NCI-H446 treated with DMSO at 0.1 percent for 48 hours (cell line): Measurements from ENCODE around the gene CHML.

Source experiments
- DNase-seq: peaks from one replicate; lab custom pipeline; 2025; lab: John Stamatoyannopoulos, UW

The CHML gene

DNA sequence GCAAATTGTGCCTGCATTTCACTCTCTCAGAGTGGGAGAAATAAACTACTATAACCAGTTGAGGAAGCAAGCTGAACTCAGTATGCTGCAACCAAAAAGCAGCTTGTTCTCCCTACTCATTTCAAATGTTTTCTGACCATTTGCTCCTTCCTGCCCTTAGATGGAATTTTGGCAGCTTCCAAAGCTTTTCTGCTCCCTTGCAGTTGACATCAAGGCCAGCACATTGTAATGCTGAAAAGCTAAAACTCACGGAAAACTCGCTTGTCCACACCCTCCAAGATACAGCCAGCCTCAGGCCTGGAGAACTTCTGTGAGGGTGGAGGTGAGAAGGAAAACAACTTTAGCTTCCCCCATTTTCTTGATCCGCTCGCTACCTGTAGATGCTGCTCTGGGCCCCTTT is 5.0 kb upstream of the CHML start:
- DNase-seq = no peak

DNA sequence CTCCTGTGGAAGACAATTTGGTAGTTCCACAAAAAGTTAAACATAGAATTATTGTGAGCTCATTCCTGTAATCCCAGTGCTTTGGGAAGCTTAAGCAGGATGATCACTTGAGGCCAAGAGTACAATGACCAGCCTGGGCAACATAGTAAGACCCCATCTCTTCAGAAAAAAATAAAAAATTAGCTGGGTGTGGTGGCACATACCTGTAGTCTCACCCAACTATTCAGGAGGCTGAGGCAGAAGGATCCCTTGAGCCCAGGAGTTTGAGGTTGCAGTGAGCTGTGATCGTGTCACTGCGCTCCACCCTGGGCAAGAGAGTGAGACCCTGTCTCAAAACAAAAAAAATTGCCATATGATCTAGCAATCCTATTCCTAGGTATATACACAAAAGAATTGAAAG is 4.1 kb upstream of the CHML start:
- no peak for DNase-seq

DNA sequence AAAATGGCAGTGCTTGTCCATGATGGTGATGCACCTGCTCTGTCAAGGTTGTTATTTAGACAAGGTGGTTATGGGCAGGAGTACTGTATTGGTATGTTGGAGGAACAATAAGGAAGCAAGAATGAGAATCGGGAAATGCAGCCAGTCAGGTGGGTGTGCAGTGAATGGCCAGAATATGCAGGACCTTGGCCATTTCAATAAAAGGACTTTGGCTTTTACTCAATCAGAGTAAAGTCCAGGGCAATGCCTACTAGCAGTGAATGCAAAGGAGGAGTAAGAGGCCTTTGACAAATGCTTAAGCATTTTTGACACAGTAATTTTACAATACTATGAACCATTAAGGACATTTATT is 2.4 kb upstream of the CHML start:
- DNase-seq = no peak

DNA sequence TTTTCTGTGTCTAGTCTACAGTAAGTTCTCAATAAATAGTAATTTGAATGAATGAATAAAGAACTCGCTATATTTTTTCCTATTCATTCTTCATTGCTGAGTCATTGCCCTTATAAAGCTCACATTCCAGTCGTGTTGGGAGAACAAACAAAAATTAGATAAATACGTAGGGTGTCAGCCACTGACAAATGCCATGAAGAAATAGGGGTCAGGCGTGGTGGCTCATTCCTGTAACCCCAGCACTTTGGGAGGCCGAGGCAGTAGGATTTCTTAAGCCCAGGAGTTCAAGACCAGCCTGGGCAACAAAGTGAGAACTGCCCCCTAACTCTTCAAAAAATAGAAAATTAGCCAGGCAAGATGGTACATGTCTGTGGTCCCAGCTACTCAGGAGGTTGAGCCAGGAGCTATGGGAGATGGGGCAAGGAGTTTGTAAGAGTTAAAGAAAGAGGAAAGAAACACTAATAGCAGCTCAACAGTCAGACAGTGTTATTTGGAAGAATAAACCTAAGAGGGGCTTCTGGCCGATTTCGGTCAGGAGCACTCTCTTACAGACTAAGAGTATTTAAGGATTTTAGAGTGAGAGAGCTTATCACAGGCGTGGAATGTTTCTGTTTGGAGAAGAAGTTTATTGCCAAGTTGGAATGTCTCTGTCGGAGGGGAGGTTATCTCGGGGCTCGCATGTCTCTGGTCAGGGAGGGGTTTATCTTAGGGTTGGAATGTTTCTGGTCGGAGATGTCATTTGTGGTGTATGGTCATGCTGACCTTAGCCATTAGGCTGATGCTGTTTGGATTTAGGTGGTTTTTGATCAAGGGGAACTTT is 1.8 kb upstream of the CHML start:
- no peak for DNase-seq

DNA sequence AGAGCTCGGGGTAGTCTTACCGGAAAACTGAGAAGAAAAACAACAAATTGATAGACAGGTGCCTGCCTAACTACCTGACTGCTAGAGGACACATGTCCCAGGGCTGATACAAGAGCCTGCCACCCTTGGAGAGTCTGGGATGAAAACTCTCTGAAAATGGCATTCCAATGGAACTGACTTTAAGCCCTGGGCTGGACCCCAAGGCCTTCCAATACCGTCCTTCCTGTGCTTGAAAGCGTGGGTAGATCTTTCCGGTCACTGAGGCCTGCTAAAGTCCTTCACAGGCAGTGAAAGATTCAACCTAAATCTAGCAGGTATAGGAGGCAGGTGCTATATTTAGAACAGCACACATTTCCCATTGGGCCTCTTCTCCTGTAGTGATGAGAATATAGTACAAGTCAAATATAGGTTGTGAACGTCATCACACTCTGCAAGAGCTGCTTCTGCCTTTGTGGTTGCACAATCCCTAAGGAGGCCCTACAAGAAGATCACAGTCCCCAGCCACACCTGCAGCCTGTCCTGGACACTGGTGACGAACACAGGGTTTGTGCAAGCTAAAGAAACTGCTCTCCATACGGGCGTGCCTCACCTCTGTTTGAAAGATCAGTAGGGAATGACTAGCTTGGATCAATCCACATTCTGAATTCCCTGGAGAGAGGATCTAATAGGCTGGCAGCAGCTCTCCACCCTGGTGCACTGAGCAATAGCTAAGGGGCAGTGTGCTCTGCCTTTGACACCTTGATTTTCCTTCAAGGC is 876 bp upstream of the CHML start:
- no peak for DNase-seq

DNA sequence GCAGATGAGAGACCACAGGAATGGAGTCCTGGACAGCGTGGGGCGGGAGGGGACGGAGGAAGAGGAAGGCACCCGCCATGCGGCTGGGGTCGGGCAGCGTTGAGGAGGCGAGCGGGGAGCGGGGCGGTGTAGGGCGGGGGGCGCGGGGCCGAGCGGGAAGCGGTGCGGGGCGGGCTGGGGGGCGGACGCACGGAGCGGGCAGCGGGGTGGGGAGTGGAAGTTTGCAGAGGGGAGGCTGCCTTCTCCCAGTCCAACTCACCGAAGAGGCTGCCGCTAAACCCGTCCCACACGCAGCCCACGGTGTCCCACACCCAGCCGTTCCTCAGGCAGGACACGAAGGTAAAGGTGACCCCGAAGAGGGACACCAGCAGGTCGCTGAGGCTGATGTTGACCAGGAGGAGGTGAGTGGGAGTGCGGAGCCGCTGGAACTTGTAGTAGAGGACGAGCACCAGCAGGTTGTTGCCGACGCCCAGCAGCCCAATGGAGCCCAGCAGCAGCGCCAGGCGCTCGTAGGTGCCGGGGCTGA is 483 bp downstream of the CHML start:
- no peak for DNase-seq

DNA sequence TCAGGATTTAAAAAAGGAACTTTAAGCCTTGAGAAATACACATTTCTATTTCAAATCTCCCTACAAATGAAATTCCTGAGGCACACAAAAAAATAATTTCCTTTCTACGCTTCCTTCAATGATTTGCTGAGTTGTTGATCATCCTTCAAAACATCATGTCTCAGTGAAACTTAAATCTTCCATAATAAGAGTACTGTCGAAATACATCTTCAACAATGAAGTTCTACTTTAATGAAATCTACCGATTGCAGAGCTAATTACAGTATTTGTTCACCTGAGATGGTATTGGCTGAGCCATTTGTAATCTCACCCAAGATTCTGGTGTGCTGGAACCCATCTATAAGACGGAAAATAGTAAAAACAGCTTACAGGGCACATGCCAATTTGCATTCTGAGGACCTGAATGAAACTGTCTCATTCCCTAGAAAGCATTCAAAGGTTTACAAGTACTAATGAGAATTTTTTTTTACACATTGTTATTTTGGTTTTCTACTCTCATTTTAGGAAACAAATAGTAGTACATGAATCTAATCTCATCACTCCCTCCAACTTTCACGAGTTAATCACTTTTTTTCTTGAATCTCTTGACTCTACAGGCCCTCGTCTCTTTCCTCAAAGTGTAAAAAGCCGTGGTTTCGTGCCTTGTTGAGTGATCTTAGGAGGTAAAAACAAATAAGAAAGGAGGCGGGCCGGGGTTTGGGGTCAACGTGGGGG is 1.1 kb downstream of the CHML start:
- DNase-seq = no peak

DNA sequence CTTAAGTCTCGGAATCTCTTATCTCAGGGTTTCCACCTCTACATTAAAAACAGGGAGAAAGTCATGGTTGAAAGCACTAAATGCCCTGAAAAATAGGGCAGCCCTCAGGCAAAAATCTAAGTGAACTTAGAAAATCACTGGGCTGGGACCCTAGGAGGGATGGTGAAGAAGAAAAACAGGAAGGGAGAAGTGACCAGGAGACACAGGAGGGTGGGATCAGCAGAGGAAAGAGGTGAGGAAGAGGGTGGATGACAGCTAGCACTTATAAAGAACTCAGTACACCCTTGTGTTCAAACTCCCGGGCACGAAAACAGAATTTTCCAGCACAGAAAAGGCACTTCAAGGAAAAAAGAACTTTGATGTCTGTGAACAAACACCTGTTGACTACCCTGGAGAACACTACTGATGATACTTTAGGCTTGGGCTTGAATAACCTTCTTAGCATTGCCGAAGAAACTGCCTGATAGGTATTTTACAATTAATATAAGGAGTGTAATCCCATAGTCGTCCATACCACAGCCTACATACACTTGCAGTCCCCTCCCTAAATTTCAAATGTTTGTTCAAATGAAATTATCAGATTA is 2.0 kb downstream of the CHML start:
- DNase-seq = no peak

DNA sequence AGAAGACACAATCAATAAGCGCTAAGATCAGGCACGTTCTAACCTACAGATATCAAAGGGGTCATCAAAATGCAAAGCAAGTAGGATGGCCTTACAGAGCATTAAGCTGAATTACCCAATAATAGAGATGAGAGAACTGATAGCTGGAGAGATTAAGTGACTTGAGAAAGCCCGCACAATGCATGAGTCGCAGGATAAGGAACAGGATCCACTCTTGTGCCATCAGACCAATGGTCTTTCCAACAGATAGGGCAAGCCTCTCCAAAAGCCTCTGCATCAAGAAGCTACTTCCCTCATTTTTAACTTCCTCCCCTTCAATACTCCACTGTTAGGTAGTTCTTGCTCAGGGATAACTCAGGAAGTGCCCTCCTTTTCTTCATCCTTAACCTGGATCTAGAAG is 2.6 kb downstream of the CHML start:
- DNase-seq = no peak

DNA sequence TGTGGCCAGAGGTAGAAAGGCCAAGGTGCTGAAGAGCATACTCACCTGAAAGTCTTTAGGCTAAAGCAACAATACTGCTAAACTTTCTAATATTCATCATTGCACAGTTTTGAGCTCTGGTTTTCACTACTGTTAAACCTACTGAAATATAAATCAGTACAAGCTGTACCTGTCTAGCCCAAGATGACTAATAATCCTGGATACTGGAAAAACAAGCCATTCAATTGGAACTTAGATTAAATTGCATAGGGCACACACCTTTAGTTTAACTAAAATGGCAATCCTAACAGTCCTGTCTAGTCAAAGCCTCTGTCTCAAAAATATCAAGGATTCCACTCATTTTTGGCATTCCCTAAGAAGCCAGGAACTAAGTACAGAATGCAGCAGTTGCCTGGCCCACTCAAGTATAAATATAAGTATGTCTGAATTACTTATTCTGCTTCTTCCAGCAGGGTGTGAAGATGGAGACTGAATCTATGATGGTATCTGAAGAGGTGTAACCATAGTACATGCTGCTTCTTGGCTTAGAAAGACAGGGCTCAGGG is 3.1 kb downstream of the CHML start:
- DNase-seq = no peak

DNA sequence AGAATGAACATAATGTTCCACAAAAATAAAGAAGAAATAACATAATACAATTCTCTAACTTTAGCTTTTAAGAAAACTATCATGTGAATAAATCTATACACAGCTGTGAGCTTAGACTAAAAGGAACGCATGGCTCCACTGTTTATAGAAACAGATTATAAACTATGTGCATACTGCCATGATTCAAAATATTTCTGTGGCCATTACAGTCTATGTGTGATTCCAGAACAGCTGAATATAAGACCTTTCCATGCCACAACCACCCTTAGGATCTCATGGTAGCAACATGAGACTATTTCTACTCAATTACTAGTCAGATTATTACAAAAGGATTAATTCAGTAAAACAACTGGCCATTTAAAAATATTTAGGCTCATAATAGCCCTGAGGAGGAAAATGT is 3.9 kb downstream of the CHML start:
- DNase-seq = no peak

DNA sequence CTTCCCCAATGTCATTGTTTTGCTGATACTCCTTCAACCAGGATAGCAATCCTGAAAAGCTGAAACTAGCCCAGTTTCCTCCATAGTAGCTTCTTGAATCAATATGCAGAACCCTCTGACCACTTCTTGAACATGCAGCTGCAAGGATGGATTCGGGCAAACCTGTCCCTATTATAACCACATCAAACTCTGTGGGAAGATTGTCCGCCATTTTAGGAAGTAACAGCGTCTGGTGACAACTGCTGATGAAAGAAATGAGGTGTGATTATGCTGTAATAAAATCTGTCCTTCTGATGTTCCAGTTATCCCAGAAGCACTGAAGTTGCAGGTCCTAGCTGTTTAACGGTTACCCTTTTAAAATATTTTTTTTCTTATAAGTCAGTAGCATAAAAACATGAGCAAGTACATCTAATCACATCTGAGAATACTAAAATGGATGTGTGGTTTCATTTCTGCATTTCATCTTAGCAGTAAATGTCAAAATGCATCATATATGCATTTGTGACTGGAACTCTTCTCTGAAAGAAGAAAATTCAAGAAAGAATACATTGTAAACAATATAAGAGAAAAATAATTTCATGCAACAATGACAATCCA is 4.5 kb downstream of the CHML start:
- DNase-seq = no peak

DNA sequence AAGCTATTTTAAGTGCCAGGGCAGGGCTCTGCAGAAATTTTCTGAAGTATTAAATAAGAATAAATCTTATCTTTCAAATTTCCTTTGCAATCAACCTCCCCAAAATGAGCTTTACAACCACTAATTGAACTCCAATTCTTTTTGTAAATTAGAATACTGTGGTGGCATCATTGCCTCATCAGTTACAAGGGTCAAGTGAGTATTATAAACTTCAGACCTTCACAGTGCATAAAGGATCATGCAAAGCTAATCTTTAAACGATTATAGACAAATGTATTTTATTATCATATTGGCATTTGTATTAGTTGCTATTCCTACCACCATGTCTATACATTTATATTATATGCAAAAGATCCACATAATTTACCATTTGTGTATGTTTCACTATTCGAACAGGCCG is 7.2 kb downstream of the CHML start:
- no peak for DNase-seq

DNA sequence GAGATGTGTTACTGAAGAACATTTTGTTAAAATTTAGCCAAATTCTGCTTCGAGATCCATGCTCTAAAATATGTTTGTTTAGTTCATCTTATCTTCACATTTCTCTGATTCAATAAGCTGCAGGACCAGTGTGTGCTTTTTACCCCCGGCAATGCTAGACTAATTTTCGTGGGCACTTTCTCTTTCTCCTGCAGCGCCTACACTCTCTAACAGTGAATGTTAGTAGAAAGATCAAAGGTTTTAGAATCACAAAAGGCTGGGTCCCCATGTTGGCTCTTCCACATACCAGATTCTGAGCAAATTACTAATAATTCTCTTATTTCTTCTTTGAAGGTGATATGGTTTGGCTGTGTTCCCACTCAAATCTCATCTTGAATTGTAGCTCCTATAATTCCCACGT is 8.5 kb downstream of the CHML start:
- no peak for DNase-seq

DNA sequence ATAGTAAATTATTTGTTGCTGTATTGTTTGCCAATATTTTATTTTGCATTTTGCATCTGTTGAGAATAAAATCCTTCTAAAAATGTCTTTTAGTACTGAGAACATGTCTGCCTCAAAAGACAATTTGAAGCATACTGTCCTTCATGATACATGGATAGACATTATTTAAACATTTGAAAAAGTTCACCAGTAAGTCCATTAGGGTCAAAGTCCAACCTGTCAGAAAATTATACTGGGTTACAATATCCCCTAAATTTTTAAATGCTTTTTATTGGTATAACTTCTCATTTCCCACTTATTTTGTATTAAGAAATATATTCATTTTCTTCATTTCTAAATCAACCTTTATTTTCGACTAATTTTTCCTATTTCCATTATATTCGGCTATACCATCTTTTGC is 9.3 kb downstream of the CHML start:
- DNase-seq = no peak

DNA sequence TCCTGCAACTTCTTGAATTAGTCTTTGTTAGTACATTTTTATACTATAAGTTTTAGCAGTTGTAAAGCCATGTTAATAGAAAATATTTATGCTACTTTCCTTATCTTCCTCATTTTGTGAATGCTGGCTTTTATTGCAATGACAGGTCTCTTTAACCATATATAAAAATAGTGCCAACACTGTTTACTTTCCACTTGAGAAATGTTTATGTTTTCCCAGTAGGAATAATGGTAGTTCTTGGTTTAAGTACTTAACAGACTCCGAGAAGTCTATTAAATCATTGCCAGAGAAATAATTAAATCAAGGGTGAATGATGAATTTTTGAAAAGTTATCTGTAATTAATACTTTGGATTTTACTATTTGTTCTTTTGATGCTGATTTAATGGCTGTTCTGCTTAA is 9.7 kb downstream of the CHML start:
- no peak for DNase-seq

DNA sequence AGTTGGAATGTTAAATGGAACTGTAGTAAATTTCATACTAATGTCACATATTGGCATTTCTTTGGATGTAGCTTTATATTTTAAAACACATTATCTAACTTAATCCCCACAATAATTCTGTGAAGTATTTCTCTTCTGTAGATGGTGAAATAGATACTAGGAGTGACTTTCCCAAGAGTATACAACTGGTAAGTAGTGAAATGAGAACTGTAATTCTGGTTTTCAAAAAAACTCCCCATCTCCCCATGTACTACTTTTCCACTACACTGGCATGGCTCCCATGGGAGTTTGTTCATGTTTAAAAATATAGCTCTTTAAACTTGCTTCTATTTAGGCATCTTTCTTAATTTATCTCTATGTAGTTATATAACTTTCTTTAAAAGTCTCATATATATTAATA is 10.2 kb downstream of the CHML start:
- DNase-seq = no peak

DNA sequence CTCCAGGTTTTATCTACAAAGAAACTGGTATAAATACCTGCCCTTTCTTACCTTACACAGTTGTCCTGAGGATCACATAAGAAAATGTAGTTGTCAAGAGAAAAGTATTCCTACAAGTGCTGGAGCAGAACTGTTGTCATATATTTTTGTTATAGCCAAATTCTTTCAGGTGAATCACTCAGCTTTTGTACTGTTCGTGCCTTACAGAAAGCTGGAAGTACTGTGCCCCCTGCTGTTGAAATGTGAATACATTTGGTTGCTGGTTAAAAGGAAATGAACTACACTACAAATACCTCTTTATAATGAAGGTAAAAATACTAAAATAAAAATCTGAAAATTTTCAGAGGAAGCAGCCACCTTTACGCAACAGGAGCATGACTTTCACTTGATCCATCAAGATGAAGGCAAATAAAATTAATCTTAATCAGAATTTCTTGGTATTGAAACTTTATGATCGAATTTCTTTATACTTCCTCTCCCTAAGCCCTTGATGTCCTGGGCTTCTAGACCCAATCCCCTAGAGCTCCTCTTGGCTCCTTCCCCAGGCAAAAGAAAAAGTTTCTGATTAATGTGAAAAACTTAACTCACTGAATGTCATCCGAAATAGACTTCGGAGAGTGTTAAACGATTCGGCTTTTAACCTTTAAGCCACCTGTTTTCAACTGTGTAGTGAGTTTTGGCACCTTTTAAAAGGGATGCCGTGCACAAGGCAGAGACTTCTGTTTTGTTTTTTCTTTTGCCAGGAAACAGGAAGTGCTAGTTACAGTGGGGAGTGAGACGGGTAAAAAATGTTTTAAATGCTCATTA is 12.5 kb downstream of the CHML start:
- DNase-seq = no peak

DNA sequence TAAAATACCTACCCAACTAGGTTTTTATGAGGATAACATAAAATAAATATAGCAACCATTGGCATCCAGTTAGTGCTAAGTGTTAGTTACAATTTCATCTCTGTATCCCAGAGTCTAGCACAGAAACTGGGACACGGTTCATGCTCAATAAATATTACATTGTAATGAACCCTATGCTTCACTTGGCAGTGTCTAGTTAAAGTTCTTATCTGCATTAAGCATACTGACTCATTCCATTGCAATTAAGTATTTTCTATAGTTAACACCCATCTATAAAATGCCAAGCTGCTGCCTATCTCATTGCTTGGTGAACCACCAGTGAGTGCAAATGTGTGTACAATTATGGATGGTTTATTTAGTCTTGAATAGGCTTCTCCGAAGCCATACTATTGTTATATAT is 15.2 kb downstream of the CHML start:
- DNase-seq = no peak

DNA sequence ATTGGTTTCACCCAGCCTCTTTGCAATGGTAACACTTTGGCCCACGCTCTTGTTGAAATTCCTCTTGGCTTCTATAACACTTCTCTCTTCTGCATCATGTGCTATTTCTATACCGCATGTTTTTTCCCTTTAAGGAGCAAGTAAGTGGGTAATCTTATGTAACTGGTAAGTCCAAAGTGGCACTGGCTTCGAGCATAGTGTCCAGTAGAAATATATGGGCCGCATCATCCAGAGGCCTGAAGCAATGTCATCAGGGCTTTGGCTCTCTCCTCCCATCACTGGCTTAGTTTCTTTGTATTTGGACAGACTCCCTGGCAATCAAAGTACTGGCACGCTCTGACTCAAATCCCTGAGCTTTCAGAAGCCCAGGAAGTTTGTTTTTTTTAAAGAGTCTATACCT is 17.5 kb downstream of the CHML start:
- no peak for DNase-seq

DNA sequence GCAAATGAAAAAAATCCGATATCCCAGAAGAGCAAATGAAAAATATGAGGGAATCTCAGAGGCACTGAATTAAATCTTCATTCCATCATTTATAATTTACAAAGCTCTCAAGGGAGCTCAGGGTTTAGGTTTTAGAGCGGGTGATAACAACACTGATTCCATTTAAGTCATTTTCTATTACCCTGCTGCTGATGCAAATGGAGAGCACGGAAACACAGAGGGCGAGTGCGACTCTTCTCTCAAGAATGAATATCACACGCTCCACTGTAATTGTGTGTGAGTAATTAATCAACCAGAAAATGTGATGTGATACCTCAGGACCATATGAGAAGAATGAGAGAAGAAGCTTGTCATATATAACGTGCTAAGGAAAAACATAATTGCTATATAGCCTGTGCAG is 22.7 kb downstream of the CHML start:
- DNase-seq = no peak
